Measurements from ENCODE around the gene PALD1. TPM values are rescaled to one million over a fixed set of nuclear protein-coding genes. Genes with fewer than 3 reads are reported as not detected.
A peak's percentile ranks its signal among the peaks of the same experiment; 100 is the strongest.

The PALD1 gene
- total and polyA plus RNA-seq, 9 of the 15 experiments (the other 6 are each of a cell fraction or from before 2014, with no cell fraction given): 0.03 to 0.29 (median 0.09) TPM; not detected in 2

- TF ChIP-seq MNT (conservative IDR thresholded peaks at IDR 0.05) (peak in 1 of 2 experiments; percentile 17; a peak in 1 of 4 replicates), ZBTB11 (CRISPR knock-in tag; IDR thresholded peaks at IDR 0.05) (no peak), TBL1XR1 (IDR thresholded peaks at IDR 0.05; ENCODE audit: low read length in 2 of 2) (no peak), MAFK (IDR thresholded peaks at IDR 0.05; ENCODE audit: low read length) (no peak), HDAC1 (IDR thresholded peaks at IDR 0.05) (no peak), PHF20 (IDR thresholded peaks at IDR 0.05; ENCODE audit: partially characterized antibody) (no peak), ARNT (IDR thresholded peaks at IDR 0.05) (no peak), PRPF4 (IDR thresholded peaks at IDR 0.05; ENCODE audit: insufficient read depth, low read depth, low read length, poor library complexity, severe bottlenecking) (no peak), PBX2 (CRISPR knock-in tag; IDR thresholded peaks at IDR 0.05; ENCODE audit: low read depth) (no peak), PBX2 (tag; conservative IDR thresholded peaks at IDR 0.05; ENCODE audit: low read depth) (peak; percentile 82), SMARCE1 (IDR thresholded peaks at IDR 0.05) (no peak), FOSL1 (tag; conservative IDR thresholded peaks at IDR 0.05) (no peak), ATF3 (IDR thresholded peaks at IDR 0.05) (no peak), ATF3 (CRISPR knock-in tag; conservative IDR thresholded peaks at IDR 0.05) (no peak), CHD4 (IDR thresholded peaks at IDR 0.05; ENCODE audit: insufficient read depth, insufficient replicate concordance, low read depth, low read length, poor library complexity, severe bottlenecking) (no peak), ZNF766 (CRISPR knock-in tag; conservative IDR thresholded peaks at IDR 0.05) (no peak)
These were observed 122.2 kb downstream of the PALD1 start (continued) for GRCh38 chr10:70600512-70601395.
